GOT3 (cell line): ENCODE measurements around the gene TENM4.

Experiments used
- DNase-seq: peaks from one replicate; lab custom pipeline; 2025; ENCODE audit warnings: mixed read lengths; lab: John Stamatoyannopoulos, UW

Gene TENM4

GRCh38 chr11:78741741-78742140 lies 699.1 kb downstream of the TENM4 start:
- DNase-seq, result no peak

- no peak for DNase-seq
These were observed 700.4 kb downstream of the TENM4 start for GRCh38 chr11:78740199-78741071.

GRCh38 chr11:78737891-78738290 lies 702.9 kb downstream of the TENM4 start:
- DNase-seq, result no peak

- no peak for DNase-seq
These were observed 703.5 kb downstream of the TENM4 start for GRCh38 chr11:78737301-78737700.

- no peak for DNase-seq
These were observed 705.1 kb downstream of the TENM4 start for GRCh38 chr11:78735711-78736110.

- no peak for DNase-seq
These were observed 707.8 kb downstream of the TENM4 start for GRCh38 chr11:78733031-78733430.

GRCh38 chr11:78732246-78732645 lies 708.6 kb downstream of the TENM4 start:
- no peak for DNase-seq

GRCh38 chr11:78731027-78731426 lies 709.8 kb downstream of the TENM4 start:
- no peak for DNase-seq

- DNase-seq, result no peak
These were observed 710.5 kb downstream of the TENM4 start for GRCh38 chr11:78730267-78730824.

GRCh38 chr11:78727816-78728215 lies 713.0 kb downstream of the TENM4 start:
- no peak for DNase-seq

GRCh38 chr11:78725200-78725599 lies 715.6 kb downstream of the TENM4 start:
- DNase-seq, result no peak

GRCh38 chr11:78722786-78723185 lies 718.0 kb downstream of the TENM4 start:
- no peak for DNase-seq

GRCh38 chr11:78720281-78720989 lies 720.4 kb downstream of the TENM4 start:
- DNase-seq, result no peak

GRCh38 chr11:78717041-78717440 lies 723.8 kb downstream of the TENM4 start:
- DNase-seq, result no peak

GRCh38 chr11:78715639-78716311 lies 725.1 kb downstream of the TENM4 start:
- DNase-seq, result no peak

- no peak for DNase-seq
These were observed 726.3 kb downstream of the TENM4 start for GRCh38 chr11:78714539-78714938.

- DNase-seq, result no peak
These were observed 729.1 kb downstream of the TENM4 start for GRCh38 chr11:78711735-78712134.

GRCh38 chr11:78710417-78710816 lies 730.4 kb downstream of the TENM4 start:
- no peak for DNase-seq

GRCh38 chr11:78708388-78708787 lies 732.4 kb downstream of the TENM4 start:
- DNase-seq, result no peak

- DNase-seq, result no peak
These were observed 734.3 kb downstream of the TENM4 start for GRCh38 chr11:78706551-78706950.

- DNase-seq, result no peak
These were observed 736.0 kb downstream of the TENM4 start for GRCh38 chr11:78704811-78705210.

- no peak for DNase-seq
These were observed 741.2 kb downstream of the TENM4 start for GRCh38 chr11:78699609-78700135.
